Measurements from ENCODE around the gene C5.

Gene C5

GRCh38 chr9:121053544-121053943, 3.5 kb upstream of the C5 start:
- DNase-seq = no peak
- H3K9me2 ChIP-seq (replicated peaks; ENCODE audit: insufficient read depth, low read length) = no peaks in the 10 kb centered on the region
- H3K9me3 ChIP-seq (replicated peaks; ENCODE audit: insufficient read depth, low read length) = no peaks in the 10 kb centered on the region
- no peak overlapping the region for H3K9ac ChIP-seq (ENCODE audit: low read length)
- H3K4me2 ChIP-seq (ENCODE audit: low read depth, low read length) = no peak overlapping the region
- H3K79me2 ChIP-seq (ENCODE audit: low read length) = no peaks in the 10 kb centered on the region
- no peaks in the 10 kb centered on the region for H4K20me1 ChIP-seq (ENCODE audit: insufficient read depth, low read length)
- H3K27ac ChIP-seq (ENCODE audit: low read length) = no peak overlapping the region
- H3K36me3 ChIP-seq (replicated peaks; ENCODE audit: insufficient read depth, low read length) = no peaks in the 10 kb centered on the region
- TF ChIP-seq EZH2 (optimal IDR thresholded peaks at IDR 0.05; ENCODE audit: low read depth, low read length) (no peak), EZH2phosphoT487 (IDR thresholded peaks at IDR 0.05; ENCODE audit: low read length) (no peak)
- TF ChIP-seq, protein P1, sequence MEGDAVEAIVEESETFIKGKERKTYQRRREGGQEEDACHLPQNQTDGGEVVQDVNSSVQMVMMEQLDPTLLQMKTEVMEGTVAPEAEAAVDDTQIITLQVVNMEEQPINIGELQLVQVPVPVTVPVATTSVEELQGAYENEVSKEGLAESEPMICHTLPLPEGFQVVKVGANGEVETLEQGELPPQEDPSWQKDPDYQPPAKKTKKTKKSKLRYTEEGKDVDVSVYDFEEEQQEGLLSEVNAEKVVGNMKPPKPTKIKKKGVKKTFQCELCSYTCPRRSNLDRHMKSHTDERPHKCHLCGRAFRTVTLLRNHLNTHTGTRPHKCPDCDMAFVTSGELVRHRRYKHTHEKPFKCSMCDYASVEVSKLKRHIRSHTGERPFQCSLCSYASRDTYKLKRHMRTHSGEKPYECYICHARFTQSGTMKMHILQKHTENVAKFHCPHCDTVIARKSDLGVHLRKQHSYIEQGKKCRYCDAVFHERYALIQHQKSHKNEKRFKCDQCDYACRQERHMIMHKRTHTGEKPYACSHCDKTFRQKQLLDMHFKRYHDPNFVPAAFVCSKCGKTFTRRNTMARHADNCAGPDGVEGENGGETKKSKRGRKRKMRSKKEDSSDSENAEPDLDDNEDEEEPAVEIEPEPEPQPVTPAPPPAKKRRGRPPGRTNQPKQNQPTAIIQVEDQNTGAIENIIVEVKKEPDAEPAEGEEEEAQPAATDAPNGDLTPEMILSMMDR (IDR thresholded peaks at IDR 0.05; ENCODE audit: low read length) = no peak
- no peaks in the 10 kb centered on the region for H3F3A ChIP-seq (ENCODE audit: insufficient read depth, low read length)
- no peaks in the 10 kb centered on the region for H3K27me3 ChIP-seq (replicated peaks; ENCODE audit: insufficient read depth, low read length)
- no peak overlapping the region for H2AFZ ChIP-seq (ENCODE audit: low read length)
- H3K4me1 ChIP-seq (ENCODE audit: low read length) = no peaks in the 10 kb centered on the region
- H3K4me3 ChIP-seq (ENCODE audit: low read length) = no peak overlapping the region

- H4K20me1 ChIP-seq (ENCODE audit: insufficient read depth, low read length) = no peaks in the 10 kb centered on the region
- DNase-seq = no peak
- no peaks in the 10 kb centered on the region for H3K4me1 ChIP-seq (ENCODE audit: low read length)
- no peaks in the 10 kb centered on the region for H3K9me3 ChIP-seq (replicated peaks; ENCODE audit: insufficient read depth, low read length)
- no peaks in the 10 kb centered on the region for H3K9me2 ChIP-seq (replicated peaks; ENCODE audit: insufficient read depth, low read length)
- H3K36me3 ChIP-seq (replicated peaks; ENCODE audit: insufficient read depth, low read length) = no peaks in the 10 kb centered on the region
- H3K4me3 ChIP-seq (ENCODE audit: low read length) = no peak overlapping the region
- no peaks in the 10 kb centered on the region for H3K79me2 ChIP-seq (ENCODE audit: low read length)
- no peak overlapping the region for H3K9ac ChIP-seq (ENCODE audit: low read length)
- no peaks in the 10 kb centered on the region for H3F3A ChIP-seq (ENCODE audit: insufficient read depth, low read length)
- H3K27me3 ChIP-seq (replicated peaks; ENCODE audit: insufficient read depth, low read length) = no peaks in the 10 kb centered on the region
- TF ChIP-seq, protein P1 (IDR thresholded peaks at IDR 0.05; ENCODE audit: low read length) = no peak
- TF ChIP-seq EZH2phosphoT487 (IDR thresholded peaks at IDR 0.05; ENCODE audit: low read length) (no peak), EZH2 (optimal IDR thresholded peaks at IDR 0.05; ENCODE audit: low read depth, low read length) (no peak)
- H3K27ac ChIP-seq (ENCODE audit: low read length) = no peak overlapping the region
- H2AFZ ChIP-seq (ENCODE audit: low read length) = no peak overlapping the region
- H3K4me2 ChIP-seq (ENCODE audit: low read depth, low read length) = no peak overlapping the region
Observed at GRCh38 chr9:121048618-121049017, 1.5 kb downstream of the C5 start.

DNA sequence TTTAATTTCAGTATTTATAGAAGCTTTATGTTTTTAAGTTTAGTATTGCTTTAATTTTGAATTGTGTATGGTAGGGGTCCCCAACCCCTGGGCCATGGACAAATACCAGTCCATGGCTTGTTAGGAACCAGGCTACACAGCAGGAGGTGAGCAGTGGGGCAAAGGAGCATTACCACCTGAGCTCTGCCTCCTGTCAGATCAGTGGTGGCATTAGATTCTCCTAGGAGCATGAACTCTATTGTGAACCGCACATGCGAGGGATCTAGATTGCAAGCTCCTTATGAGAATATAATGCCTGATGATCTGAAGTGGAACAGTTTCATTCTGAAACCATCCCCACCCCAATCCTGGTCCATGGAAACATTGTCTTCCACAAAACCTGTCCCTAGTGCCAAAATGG, 1.9 kb downstream of the C5 start:
- Histone ChIP-seq H3K27ac (ENCODE audit: low read length) (no peak overlapping the region), H3K4me1 (ENCODE audit: low read length) (no peaks in the 10 kb centered on the region), H3K4me3 (ENCODE audit: low read length) (no peak overlapping the region), H3K9me3 (replicated peaks; ENCODE audit: insufficient read depth, low read length) (no peaks in the 10 kb centered on the region), H3F3A (ENCODE audit: insufficient read depth, low read length) (no peaks in the 10 kb centered on the region), H3K79me2 (ENCODE audit: low read length) (no peaks in the 10 kb centered on the region), H3K27me3 (replicated peaks; ENCODE audit: insufficient read depth, low read length) (no peaks in the 10 kb centered on the region), H3K9ac (ENCODE audit: low read length) (no peak overlapping the region), H4K20me1 (ENCODE audit: insufficient read depth, low read length) (no peaks in the 10 kb centered on the region), H3K9me2 (replicated peaks; ENCODE audit: insufficient read depth, low read length) (no peaks in the 10 kb centered on the region), H3K4me2 (ENCODE audit: low read depth, low read length) (no peak overlapping the region), H3K36me3 (replicated peaks; ENCODE audit: insufficient read depth, low read length) (no peaks in the 10 kb centered on the region), H2AFZ (ENCODE audit: low read length) (no peak overlapping the region)
- no peak for DNase-seq
- TF ChIP-seq EZH2 (optimal IDR thresholded peaks at IDR 0.05; ENCODE audit: low read depth, low read length) (no peak), EZH2phosphoT487 (IDR thresholded peaks at IDR 0.05; ENCODE audit: low read length) (no peak)
- TF ChIP-seq, protein P1 (IDR thresholded peaks at IDR 0.05; ENCODE audit: low read length) = no peak

Measured in MM.1S (cell line).